C4-2B (cell line): ENCODE measurements around the gene BTG2.

Experiments
- CTCF ChIP-seq: fragments of 450-650 bp; conservative IDR thresholded peaks from 2 replicates; pipeline ENCODE4 v1.5.1; 2017; ENCODE audit warnings: mild to moderate bottlenecking
- ZFX ChIP-seq: fragments of 450-650 bp; IDR thresholded peaks from 2 replicates; pipeline ENCODE4 v1.6.1; 2017

GRCh38 chr1:203288400-203288799, 16.9 kb upstream of the BTG2 start:
- no peak for TF ChIP-seq CTCF
- no peak for TF ChIP-seq ZFX
